DOHH2 (cell line): ENCODE data around the gene PGS1.

Source experiments
- EZH2phosphoT487 ChIP-seq: fragments of 200-600 bp; sonication (generic); IDR thresholded peaks from 2 replicates; pipeline ENCODE4 v1.6.1; 2017; ENCODE audit warnings: borderline replicate concordance, mild to moderate bottlenecking, antibody characterized with exemption, low read length, moderate library complexity, mixed read lengths
- TF ChIP-seq, protein P1 (sequence below): fragments of 200-600 bp; sonication (generic); IDR thresholded peaks from one replicate; pipeline ENCODE4 v1.5.1; 2014; ENCODE audit warnings: antibody characterized with exemption, mild to moderate bottlenecking, low read depth, low read length; ENCODE audit not compliant: poor library complexity, severe bottlenecking

DNA sequence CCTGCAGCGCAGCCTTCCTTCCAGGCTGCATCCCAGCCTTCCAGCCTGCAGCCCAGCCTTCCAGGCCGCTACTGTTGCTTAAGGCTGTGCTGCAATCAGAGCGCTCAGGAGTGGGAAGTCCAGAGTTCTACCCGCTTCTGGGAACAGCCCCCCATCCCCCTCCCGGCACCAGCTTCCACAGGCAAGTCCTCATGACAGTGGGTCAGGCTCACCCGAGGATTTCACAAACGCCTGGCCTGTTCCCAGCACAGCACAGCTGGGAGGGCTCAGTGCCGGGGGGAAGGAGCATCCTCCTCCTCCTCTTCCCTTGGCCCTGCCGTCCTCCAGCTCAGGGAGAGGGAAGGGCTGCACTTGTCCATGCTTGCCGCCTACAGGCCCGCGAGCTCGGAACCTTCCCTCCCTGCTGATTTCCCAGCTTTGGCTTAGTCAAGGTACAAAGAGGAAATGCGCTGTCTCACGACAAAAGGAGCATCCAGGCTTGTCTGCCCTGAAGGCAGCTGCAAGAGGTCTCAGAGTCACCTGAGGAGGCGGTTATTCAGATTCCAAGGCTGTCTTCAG, 26.9 kb upstream of the PGS1 start:
- TF ChIP-seq, protein P1, sequence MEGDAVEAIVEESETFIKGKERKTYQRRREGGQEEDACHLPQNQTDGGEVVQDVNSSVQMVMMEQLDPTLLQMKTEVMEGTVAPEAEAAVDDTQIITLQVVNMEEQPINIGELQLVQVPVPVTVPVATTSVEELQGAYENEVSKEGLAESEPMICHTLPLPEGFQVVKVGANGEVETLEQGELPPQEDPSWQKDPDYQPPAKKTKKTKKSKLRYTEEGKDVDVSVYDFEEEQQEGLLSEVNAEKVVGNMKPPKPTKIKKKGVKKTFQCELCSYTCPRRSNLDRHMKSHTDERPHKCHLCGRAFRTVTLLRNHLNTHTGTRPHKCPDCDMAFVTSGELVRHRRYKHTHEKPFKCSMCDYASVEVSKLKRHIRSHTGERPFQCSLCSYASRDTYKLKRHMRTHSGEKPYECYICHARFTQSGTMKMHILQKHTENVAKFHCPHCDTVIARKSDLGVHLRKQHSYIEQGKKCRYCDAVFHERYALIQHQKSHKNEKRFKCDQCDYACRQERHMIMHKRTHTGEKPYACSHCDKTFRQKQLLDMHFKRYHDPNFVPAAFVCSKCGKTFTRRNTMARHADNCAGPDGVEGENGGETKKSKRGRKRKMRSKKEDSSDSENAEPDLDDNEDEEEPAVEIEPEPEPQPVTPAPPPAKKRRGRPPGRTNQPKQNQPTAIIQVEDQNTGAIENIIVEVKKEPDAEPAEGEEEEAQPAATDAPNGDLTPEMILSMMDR = no peak
- no peak for TF ChIP-seq EZH2phosphoT487
